ENCODE measurements around the gene KDSR. TPM values are rescaled to one million over a fixed set of nuclear protein-coding genes. Genes with fewer than 3 reads are reported as not detected.

Gene KDSR
- total RNA-seq, 1 donor from 2014 or later = 208 TPM

DNA sequence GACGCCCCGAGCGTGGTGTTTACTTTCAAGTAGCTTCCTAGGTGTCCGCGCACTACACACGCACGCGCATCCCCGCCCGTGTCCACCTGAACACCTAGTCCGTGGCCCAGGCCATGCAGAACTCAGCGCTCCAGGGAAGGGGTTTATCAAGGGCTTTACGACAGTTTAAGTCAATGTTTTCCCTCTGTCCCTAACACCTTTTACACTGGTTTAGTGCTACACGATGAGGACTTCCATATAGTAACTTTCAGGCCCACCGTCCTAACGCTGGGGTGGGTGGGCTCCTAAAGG lies 46.1 kb downstream of the KDSR start:
- H3K27me3 ChIP-seq = no peaks in the 10 kb centered on the region
- H3K27ac ChIP-seq = peak overlapping the region; percentile 87 to 95
- peak overlapping the region; percentile 54 to 68 for H3K4me3 ChIP-seq
- intact Hi-C loops (cut with DNase I) = loop anchor here (1.0 to 10.0 kb wide), 4 partner anchors 46 to 606 kb away; partner anchors contain the start of genes KDSR, PHLPP1 and VPS4B
- TF ChIP-seq, protein P1, sequence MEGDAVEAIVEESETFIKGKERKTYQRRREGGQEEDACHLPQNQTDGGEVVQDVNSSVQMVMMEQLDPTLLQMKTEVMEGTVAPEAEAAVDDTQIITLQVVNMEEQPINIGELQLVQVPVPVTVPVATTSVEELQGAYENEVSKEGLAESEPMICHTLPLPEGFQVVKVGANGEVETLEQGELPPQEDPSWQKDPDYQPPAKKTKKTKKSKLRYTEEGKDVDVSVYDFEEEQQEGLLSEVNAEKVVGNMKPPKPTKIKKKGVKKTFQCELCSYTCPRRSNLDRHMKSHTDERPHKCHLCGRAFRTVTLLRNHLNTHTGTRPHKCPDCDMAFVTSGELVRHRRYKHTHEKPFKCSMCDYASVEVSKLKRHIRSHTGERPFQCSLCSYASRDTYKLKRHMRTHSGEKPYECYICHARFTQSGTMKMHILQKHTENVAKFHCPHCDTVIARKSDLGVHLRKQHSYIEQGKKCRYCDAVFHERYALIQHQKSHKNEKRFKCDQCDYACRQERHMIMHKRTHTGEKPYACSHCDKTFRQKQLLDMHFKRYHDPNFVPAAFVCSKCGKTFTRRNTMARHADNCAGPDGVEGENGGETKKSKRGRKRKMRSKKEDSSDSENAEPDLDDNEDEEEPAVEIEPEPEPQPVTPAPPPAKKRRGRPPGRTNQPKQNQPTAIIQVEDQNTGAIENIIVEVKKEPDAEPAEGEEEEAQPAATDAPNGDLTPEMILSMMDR (IDR thresholded peaks at IDR 0.05) = no peak
- H3K9me3 ChIP-seq = no peaks in the 10 kb centered on the region
- H3K4me1 ChIP-seq = peaks cover 3 to 6% of the 10 kb centered on the region in 2 donors
- DNase-seq (ENCODE audit: low spot score in 2 of 2) = no peak
- H3K36me3 ChIP-seq = no peaks in the 10 kb centered on the region

DNA sequence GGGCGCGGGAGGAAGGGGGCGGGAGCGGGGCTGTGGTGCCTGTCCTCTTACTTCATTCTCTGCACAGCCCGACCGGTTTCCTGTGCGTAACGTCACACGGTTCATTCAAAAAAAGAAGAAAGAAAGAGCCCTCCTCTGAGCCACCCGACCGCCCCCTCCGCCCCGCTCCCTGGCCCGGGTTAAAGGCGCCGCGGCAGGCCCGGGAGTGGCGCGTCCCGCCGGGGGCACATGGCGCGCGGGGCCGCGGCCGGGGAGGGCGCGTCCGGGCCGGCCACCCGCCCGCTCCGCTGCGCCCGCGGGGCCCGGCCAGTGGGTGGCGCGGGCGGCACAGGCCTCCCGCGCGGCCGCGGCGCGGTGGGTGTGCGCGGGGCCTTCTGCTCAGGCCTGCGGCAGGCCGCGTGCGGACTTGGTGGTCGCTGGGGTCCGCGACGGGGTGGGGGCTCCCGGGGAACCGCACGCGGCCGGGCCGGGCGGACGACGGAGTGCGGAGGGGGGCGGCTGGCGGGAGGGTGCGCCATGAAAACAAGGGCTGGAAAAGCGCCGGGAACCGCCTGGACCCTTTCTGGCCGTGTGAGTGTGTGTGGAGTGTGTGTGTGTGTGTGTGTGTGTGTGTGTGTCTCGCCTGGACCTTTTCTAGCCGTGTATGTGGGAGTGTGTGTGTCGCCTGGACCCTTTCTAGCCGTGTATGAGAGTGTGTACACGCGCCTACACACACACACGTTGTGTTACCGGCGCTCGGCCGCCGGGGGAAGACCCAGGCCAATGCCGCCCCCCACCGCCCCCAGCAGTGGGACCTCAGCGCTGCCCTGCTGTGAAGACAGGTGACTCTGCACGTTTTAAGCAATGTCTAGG lies 46.7 kb downstream of the KDSR start:
- no peaks in the 10 kb centered on the region for H3K9me3 ChIP-seq
- peaks cover 3 to 6% of the 10 kb centered on the region in 2 donors for H3K4me1 ChIP-seq
- no peaks in the 10 kb centered on the region for H3K36me3 ChIP-seq
- H3K27me3 ChIP-seq = no peaks in the 10 kb centered on the region
- peak overlapping the region; percentile 56 to 68 for H3K4me3 ChIP-seq
- peak; percentile 66 to 94 for DNase-seq (ENCODE audit: low spot score in 2 of 2)
- intact Hi-C loops (cut with DNase I) = loop anchor here (1.0 to 10.0 kb wide), 4 partner anchors 46 to 606 kb away; partner anchors contain the start of genes KDSR, PHLPP1 and VPS4B
- TF ChIP-seq, protein P1 (IDR thresholded peaks at IDR 0.05) = peak in 1 of 3 experiments; percentile 31
- peak overlapping the region; percentile 87 to 95 for H3K27ac ChIP-seq

DNA sequence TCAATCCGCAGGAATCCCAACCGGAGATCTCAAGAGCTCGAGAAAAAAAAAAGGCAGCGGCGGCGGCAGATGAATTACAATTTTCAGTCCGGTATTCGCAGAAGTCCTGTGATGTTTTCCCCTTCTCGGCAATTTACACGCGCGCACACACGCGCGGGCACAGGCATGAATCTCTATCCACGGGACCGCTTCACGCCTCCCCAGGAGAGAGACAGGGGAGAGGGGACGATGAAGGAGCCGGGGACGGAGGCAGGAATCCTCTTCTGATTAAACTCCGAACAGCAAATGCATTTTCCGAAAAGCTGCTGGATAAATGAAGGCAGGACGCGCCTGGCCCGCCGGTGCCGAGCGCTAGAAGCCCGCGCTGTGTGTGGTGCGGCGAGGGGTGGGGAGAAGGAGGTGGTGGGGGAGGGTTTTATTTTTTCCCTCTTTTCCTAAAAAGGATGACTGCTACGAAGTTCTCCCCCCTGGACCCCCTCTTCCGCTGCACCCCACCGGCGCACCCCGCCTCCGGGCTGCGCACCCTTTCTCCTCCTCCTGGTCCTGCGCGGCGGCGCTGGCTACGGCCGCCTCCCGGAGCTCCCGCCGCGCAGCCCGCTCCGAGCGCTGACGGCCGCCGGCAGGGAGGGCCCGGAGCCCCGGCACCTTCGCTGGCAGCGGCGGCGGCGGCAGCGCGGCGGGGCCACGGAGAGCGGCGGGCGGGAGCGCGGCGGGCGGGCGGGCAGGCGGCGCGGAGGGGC lies 47.5 kb downstream of the KDSR start, which contains the start of gene BCL2:
Gene BCL2 (minus strand): TSS at position 387 of the 740 bp plus-strand sequence.
- H3K36me3 ChIP-seq = no peaks in the 10 kb centered on the region
- TF ChIP-seq, protein P1 (IDR thresholded peaks at IDR 0.05) = no peak
- intact Hi-C loops (cut with DNase I) = loop anchor here (1.0 to 10.0 kb wide), 6 partner anchors 47 to 605 kb away; partner anchors contain the start of genes KDSR, PHLPP1 and VPS4B
- H3K4me1 ChIP-seq = peaks cover 3 to 10% of the 10 kb centered on the region in 2 donors
- peak within 1 kb of the TSS; percentile 56 to 68 for H3K4me3 ChIP-seq
- no peaks in the 10 kb centered on the region for H3K9me3 ChIP-seq
- H3K27me3 ChIP-seq = no peaks in the 10 kb centered on the region
- DNase-seq (ENCODE audit: low spot score in 2 of 2) = peak in 1 of 2 donors; percentile 75
- H3K27ac ChIP-seq = peak within 1 kb of the TSS; percentile 87 to 95

DNA sequence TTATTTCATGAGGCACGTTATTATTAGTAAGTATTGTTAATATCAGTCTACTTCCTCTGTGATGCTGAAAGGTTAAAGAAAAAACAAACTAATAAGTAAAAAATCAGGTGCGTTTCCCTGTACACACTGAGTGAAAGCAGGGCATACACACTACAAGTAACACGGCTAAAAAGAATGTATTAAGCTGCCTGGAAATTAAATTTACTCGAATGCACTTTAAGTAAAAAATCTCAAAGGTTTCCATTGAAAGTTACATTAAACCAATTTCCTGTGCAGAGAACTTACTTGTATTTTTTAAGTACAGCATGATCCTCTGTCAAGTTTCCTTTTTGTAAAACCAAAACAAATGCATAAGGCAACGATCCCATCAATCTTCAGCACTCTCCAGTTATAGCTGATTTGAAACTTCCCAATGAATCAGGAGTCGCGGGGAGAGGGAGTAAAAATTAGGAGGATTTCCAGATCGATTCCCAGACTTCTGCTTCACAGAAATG lies 48.1 kb downstream of the KDSR start:
- no peaks in the 10 kb centered on the region for H3K27me3 ChIP-seq
- no peaks in the 10 kb centered on the region for H3K9me3 ChIP-seq
- peak overlapping the region; percentile 56 to 68 for H3K4me3 ChIP-seq
- intact Hi-C loops (cut with DNase I) = loop anchor here (1.0 to 5.0 kb wide), 3 partner anchors 82 to 188 kb away; no protein-coding TSS in a partner anchor
- H3K4me1 ChIP-seq = peaks cover 5 to 12% of the 10 kb centered on the region in 2 donors
- peak overlapping the region; percentile 87 to 95 for H3K27ac ChIP-seq
- DNase-seq (ENCODE audit: low spot score in 2 of 2) = no peak
- no peaks in the 10 kb centered on the region for H3K36me3 ChIP-seq
- TF ChIP-seq, protein P1 (IDR thresholded peaks at IDR 0.05) = no peak
